ENCODE measurements around the gene SERPINA6.

- TF ChIP-seq CTCF (IDR thresholded peaks at IDR 0.05; ENCODE audit: low read depth, low read length, poor library complexity, severe bottlenecking) (no peak), EZH2phosphoT487 (IDR thresholded peaks at IDR 0.05; ENCODE audit: borderline replicate concordance, low read length) (no peak)
These were observed 1.5 kb downstream of the SERPINA6 start for GRCh38 chr14:94321421-94322271.
